GM19239 (cell line): ENCODE measurements around the gene GPA33.

Experiments used
- DNase-seq: peaks from one replicate; pipeline ENCODE4 v3.0.0; 2011; ENCODE audit warnings: low spot score; ENCODE audit not compliant: insufficient read length
- FAIRE-seq: peaks from 2 replicates; lab custom pipeline; 2011; peaks lifted over from hg19 to GRCh38; lab: Jason Lieb, UNC

The GPA33 gene

DNA sequence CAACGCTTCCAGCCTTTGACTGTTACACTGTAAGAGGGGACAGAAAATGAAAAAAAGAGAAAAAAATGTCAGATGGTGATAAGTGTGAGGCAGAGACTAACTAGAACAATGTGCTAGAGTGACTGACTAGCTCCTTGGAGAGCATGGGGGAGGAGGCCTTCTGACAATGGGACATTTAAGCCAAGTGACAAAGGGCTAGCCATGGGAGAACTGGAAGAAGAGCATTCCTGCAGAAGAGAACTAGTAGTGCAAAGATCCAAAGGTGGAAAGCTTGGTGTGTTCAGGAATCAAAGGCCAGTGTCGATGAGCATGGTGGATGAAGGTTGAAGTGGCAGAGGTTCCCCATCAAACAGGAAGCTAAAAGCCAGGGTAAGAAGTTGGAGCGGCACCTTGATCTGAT lies 29.5 kb upstream of the GPA33 start:
- DNase-seq, result no peak
- FAIRE-seq, result no peak

DNA sequence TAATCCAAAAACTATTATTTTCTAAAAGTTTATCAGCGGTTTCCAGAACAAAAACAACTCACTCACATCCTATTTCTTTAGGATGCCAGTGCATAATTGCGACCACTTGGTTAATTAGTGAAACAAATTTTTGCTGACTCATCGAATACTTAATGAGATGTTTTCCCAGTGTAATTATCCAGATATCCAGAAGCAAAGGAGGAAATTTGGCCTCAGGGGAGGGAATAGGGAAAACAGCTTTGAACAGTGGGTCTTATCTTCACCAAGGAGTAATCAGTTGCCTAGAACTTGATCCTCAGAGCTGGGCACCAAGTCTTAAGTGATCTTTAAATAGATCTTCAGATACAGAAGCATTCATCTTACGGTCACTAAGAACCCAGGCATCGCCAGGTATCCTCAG lies 28.0 kb upstream of the GPA33 start:
- DNase-seq (no peak), FAIRE-seq (no peak)

DNA sequence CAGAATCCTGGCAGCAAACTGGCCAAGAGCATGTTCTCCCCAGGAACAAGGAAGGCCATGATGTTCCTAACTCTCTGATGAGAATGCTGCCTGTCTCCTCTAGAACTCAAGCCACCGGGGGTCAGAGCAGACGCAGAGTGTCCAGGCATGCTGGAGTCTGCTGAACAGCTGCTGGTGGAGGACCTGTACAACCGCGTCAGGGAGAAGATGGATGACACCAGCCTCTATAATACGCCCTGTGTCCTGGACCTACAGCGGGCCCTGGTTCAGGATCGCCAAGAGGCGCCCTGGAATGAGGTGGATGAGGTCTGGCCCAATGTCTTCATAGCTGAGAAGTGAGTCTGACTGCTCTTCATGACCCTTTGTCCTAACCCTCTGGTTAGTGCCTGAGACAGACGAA lies 27.0 kb upstream of the GPA33 start:
- DNase-seq (no peak), FAIRE-seq (no peak)

DNA sequence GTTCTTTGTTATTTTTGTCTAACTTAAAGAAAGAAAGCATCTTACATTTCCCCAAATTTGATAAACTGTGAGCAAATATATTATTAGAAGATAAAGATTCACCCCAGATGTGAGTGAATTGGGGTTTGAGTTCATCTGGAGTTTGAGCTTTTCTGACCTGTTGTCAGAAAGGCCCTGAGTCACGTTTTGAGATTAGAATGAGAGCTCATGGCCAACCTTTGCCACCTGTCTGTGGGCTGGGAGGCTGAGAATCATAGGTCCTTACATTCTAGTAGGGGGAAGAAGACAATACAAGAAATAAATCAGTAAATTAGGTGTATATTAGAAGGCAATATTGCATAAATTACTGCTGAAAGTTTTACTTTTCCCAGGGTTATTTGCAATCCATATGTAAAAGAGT lies 26.0 kb upstream of the GPA33 start:
- DNase-seq (no peak), FAIRE-seq (no peak)

DNA sequence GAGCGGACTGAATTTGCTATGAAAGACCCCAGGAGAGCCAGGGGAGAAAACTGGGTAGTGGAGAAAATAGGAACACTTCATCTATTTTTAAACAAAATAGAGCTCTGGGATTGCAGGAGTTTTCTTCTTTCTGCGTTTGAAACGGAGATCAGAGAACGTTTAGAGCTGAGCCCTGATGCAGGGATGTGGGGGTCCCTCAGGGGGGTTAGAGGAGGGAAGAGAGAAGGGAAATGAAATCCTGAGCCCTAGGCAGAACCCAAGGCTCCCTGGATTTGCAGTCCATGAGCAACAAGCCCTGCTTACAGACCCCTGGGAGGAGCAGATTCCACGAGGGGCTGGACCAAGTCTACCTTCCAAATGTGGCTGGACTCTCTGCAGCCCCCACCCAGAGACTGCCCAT lies 25.5 kb upstream of the GPA33 start:
- no peak for FAIRE-seq
- DNase-seq, result no peak

DNA sequence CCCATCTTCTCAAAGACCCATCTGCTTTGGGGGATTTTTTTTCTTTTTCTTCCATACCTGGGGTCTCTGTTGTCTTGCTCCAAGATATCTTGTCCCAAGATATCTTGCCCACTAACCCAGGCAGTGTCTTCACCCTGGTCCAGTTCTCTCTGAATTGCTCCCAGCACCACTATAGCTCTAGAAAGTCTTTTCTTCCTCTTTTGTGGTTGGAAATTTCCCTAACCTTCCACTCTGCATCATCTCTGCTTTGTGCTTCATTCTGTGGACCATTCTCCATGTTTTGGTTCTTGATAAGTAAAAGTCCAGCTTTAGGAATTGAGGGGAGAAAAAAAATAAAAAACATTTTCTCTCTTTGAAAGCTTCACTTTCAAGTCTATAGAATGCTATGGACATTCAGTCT lies 24.5 kb upstream of the GPA33 start:
- no peak for DNase-seq
- no peak for FAIRE-seq

DNA sequence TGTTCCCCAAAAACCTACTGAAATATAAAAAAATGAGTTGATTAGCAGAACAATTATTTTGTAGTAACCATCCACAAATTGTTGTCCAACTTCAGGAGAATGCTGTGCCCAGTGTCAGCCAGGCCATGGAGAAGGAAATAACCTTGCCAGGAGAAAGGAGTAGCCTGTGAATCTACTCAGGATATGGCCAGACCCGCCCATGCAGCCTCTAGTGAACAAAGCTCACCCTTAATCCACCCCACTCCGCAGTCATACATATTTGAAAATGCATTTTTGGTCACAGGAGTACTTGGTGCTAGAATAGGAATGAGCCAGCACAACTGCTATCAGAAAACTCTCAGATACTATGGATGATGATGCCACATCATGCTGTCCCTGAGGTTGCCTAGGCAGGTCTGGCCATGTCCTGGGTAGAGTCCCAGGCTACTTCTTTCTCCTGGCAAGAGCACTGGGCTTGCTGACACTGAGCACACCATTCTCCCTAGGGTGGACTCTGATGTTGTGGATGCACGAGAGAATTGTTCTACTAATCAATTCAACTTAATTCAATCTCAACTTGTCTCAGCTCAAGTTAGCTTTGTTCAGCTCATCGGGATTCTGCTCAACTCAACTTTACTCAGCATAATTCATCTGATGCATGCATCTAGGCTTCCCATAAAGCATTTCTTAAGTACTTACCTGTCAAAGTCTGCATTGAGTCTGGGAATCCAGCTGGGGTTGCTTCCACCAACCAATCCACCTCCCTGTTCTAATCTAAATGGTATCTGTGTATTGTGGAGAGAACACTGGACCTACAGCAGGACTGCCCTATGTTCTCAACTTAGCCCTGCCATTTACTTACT lies 21.9 kb upstream of the GPA33 start:
- FAIRE-seq, result no peak
- no peak for DNase-seq

DNA sequence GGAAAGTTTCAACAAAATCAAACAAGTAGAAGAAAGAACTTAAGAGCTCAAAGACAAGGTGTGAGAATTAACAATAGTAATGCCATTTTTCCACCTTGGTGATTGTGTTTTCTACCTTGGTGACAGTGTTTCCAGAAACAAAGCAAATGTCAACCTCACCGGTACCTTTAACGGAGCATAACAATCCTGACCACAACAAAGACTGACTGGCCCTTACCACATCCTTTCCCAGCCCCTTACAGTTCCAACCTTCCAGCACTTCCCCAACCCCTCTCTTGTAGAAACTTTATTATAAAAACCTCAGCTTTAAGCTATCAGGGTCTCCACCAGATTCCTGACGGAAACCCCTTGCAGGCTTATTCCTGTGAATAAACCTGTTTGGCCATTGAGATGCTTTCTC lies 20.4 kb upstream of the GPA33 start:
- FAIRE-seq (peak; percentile 54), DNase-seq (no peak)

DNA sequence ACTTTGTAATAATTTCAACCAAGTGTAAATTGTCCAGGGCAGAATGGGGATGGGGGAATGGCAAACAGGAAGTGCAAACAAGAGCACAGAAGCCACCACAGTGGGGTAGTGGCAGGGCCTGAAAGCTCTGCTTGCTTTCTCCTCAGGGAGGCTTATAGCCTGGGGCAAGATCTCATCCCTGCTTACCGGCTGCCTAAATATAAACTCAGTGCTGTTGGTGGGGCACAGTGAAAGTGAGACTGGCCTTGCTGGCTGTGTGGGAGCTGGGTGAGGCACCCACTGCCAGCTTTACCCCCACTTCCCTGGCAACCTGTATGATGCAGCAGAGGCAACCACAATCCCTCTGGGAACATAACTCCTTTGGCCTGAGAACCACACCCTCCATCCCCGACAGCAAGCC lies 18.9 kb upstream of the GPA33 start:
- DNase-seq, result no peak
- no peak for FAIRE-seq

DNA sequence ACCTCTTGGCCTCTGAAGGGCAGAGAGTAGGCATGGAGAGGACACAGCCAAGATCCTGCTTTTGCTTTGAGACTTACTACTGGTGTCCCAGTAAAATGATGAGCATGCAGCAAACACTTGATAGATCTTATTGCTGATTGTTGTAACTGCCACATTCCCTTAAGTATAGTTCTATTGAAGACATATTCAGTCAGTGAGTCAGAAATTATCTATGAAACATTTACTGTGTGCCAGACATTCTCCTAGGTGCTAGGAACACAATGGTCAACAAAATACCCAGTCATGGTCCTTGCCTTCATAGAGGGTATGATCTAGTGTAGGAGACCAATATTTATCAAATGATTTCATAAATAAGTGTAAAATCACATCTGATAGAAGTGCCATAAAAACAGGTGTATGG lies 17.3 kb upstream of the GPA33 start:
- DNase-seq (no peak), FAIRE-seq (no peak)

DNA sequence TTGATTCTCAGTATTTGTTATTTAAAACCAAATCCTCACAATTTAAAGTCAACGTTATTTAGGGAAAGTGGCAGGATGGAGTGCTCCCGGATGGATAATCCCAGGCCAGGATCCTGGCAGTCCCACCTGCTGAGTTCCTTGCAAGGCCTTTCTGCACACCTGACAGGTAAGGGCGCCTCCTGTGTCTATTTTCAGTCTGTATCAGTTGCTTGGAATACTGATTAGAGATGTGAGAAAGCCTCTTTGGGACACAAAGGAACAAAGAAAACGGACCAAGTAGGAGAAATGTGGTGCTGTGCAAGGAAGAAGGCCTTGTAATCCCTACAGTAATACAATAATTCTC lies 15.9 kb upstream of the GPA33 start:
- DNase-seq, result no peak
- no peak for FAIRE-seq

DNA sequence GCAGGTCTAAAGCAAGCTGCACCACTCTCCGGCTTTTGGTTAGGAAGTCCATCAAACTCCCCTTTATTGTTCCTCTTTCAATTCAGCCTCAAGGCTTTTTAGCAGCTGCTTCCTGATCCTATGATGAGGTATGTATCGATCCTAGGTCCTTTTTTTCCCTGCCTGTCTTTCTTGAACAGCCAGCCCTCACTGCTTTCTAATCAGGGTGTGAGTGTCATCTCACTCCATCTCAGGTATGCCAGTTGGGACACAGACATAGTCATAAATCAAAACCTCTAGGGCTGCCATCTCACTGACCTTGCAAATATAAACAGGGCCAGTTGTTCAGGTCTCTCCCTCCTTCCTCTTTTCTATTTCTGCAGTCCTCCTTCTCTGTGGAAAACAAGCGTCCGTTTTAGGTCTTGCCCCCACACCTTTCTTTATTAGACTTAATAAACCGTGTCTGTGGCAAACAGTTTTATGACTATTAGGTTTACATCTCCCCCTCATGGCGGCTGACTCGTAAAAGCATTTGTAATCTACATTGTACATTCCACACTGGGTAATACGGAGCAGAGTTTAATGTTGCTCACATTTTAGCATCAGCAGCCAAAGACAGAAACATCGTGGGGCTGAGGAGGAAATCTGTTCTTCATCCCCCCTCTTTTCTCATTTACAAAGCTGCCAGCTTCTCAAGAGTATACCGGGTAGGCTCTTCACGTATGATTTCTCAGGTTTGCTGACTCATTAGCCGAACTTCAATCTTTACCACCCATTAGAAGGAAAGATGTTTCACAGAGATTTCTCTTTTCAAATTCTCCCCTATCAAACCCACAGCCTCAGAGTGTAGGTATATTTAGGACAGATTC lies 15.3 kb upstream of the GPA33 start:
- FAIRE-seq (peak; percentile 45), DNase-seq (no peak)

DNA sequence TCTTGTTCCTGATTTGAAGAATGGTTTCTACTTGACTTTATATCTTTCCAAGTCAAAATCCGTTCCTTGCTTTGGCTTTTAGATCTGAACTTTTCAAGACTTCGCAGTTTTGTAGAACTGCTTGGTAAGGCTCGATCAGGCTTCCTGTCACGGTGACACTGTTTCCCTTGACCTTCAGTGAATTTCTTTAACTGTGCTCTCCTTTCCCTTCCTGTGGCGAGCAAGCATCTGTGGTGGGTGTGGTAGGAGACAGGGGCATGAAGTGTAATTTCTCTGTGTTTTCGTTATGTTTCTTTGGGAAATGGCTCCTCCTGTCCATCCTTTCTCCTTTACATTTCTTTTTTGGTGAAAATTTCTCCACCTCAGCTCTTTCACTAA lies 14.1 kb upstream of the GPA33 start:
- FAIRE-seq, result peak; percentile 47
- DNase-seq, result no peak

DNA sequence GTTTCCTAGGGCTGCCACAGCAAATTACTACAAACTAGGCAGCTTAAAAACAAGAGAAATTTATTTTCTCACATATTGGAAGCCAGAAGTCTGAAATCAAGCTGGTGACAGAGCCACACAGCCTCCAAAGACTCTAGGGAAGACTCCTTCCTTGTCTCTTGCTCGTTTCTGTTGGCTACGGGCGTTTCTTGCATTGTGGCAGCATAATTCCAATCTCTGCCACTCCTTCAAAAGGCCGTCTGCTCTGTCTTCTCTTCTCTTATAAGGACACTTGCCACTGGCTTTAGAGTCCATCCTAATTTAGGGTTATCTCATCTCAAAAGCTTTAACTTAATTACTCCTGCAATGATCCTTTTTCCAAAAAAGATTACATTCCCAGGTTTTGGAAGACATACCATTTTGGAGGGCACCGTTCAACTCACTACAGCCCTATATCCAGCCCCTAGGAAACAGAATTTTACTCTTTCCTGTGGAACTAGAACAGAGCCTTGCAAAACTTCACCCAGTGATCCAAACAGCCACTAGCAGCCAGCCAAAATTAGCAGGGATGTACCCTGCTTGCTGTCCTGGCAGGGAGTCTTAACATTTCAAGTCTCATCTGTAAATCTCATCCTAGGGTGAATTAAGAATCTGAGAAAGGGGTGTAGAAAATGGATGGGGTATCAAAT lies 12.9 kb upstream of the GPA33 start:
- DNase-seq (no peak), FAIRE-seq (no peak)

DNA sequence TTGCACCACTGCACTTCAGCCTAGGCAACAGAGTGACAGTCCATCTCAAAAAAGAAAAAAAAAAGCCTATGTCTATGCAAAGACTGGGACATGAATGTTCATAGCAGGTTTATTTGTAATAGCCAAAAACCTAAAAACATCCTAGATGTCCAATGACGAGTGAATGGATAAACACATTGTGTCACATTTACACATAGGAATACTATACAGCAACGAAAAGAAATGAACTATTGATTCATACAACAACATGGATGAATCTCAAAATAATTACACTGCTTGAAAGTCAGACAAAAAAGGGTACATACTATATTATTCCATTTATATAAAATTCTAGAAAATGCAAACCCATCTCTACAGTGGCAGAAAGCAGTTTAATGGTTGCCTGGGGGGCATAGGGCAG lies 11.6 kb upstream of the GPA33 start:
- DNase-seq (no peak), FAIRE-seq (no peak)

DNA sequence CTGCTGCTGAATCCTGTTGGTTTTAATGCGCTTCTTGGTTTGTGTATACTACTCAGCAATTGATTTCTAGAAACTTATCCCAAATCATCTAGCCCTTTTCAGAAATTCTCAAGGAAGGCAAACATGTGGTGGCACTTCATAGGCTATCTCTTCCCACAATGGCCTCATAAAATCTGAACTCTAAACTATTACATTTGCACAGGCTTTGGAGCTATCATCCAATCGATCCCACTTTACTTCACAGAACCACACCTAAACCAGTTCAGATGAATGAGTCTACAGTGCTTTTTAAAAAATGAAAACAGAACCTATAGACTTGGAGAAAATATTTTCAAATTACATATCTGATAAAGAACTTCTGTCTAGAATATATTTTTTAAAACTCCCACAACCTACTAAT lies 10.6 kb upstream of the GPA33 start:
- FAIRE-seq (no peak), DNase-seq (no peak)

DNA sequence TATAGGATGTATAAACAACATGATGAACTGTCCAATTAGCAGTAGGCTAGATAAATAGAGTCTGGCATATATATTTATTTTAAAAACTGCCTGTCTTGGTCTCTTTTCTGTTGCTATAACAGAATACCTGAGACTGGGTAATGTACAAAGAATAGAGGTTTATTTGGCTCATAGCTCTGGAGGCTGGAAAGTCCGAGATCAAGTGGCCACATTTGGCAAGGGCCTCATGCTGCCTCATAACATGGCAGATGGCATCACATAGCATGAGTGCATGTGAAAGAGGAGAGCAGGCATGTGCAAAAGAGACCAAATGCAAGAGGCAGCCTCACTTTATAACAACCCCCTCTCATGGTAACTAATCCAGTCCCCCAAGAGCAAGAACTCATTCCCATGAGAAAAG lies 9.7 kb upstream of the GPA33 start:
- DNase-seq (no peak), FAIRE-seq (no peak)

DNA sequence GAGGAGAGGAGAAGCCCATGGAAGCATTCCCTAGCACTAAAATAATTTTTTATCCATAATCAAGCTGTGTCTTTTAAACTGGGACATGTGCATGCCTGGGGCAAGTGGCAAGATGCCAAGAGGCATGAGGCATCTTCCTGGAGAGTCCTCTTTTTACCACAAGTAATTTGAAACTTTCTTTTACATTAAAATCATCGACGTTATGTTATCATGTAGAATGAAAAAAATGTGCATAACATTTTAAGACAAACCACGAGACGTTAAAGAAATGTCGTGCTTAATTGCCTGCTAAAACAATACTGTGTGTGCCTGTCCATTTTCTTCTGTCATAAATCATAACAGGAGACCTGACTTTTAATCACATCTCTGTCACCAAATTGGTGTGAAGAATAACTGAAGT lies 5.2 kb upstream of the GPA33 start:
- DNase-seq, result no peak
- no peak for FAIRE-seq

DNA sequence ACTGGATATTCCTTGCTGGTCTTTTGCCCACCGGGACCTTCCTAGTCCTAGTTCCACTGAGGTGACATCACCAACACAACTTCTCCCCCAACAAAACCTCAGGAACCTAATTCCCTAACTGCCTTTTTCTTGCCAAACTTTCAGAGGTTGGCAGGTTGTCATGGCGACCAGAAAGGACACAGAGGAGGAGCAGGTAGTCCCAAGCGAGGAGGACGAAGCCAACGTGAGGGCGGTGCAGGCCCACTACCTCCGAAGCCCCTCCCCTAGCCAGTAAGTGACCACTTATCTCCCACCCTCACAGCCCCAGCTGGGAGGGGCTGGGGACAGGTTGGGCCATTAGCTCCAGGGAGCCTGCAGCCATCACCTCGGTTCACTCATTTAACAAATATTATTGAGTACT lies 4.5 kb upstream of the GPA33 start:
- FAIRE-seq, result no peak
- DNase-seq, result no peak

DNA sequence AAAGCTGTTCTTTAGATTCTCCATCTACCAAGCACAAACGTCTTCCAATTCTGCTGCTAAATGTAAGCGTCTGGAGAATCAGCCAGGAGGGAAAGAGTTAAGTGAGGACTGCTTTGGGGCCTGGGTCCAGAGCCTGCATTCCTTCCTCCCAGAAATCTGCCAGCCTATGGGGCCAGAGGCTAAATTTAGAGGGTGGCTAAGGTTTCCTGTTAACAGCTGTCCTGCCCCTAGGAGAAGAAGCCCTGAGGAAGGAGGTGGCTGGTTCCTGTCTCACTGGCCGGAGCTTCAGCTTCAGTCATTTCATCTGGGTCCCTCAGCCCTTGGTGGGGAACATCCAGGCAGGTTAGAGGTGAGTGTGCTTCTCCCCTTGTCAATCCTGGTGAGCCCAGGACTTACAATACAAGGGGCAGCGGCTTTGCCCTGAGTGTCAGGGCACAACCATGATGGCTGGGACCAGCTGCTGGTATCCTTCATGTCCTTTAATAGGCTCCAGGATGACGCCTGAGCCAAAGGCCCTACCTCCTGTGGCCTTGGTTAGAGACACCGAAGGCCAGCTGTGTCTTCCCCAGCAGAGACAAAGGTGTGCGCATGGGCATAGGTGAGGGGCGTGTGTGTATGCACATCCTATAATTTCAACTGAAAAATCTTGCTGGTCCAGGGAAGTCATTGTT lies 3.8 kb upstream of the GPA33 start, which contains the start of gene STYXL2:
TSS of gene STYXL2 (plus strand) at position 230 of the 671 bp plus-strand sequence. CDS start 775 bp downstream, outside the sequence.
- DNase-seq, result no peak
- no peak for FAIRE-seq

DNA sequence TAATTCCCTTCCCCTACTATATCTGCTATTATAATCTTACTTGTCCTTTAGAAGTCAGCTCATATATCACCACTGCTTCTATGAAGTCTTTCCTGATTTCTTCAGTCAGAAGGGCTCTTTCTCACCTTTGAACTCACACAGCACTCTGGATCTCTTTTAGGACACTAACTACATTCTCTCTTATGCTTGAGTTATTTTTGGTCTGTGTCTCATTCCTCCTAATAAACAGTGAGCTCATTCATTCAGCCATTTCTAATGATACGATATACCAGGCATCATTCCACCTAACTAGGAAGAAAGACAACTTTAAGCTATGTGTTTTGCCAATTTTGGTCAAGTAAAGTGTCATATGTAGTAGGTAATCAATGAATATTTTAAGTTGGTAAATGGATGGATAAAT lies 2.5 kb upstream of the GPA33 start:
- FAIRE-seq, result no peak

More for the DNA sequence above, 2.5 kb upstream of the GPA33 start:
- no peak for DNase-seq
